ENCODE data around the gene ABHD17A. TPM values are rescaled to one million over a fixed set of nuclear protein-coding genes. Genes with fewer than 3 reads are reported as not detected.

The ABHD17A gene
- total and polyA plus RNA-seq, 8 donors, result 41.3 to 72.7 (median 56.8) TPM

GRCh38 chr19:1904860-1905109, 19.5 kb upstream of the ABHD17A start:
- Histone ChIP-seq H3K4me1 (peaks cover 9 to 73% of the 10 kb centered on the region in 2 donors), H3K4me3 (peak overlapping the region; percentile 48 to 64), H3K36me3 (peaks cover 0 to 9% of the 10 kb centered on the region in 2 donors), H3K9me3 (no peaks in the 10 kb centered on the region), H3K27me3 (no peaks in the 10 kb centered on the region), H3K27ac (peak overlapping the region; percentile 84 to 92)
- ATAC-seq, result peak; percentile 0
- intact Hi-C loops (cut with DNase I), result no loop called here
- TF ChIP-seq CTCF (IDR thresholded peaks at IDR 0.05), result no peak
- DNase-seq, result no peak

GRCh38 chr19:1902923-1903322, 17.6 kb upstream of the ABHD17A start:
- DNase-seq, result no peak
- no peak overlapping the region for H3K4me3 ChIP-seq
- peaks cover 7 to 57% of the 10 kb centered on the region in 2 donors for H3K4me1 ChIP-seq
- no peak for ATAC-seq
- no peak for TF ChIP-seq CTCF (IDR thresholded peaks at IDR 0.05)
- peak overlapping the region in 1 of 2 donors; percentile 92 for H3K27ac ChIP-seq
- intact Hi-C loops (cut with DNase I), result no loop called here
- H3K36me3 ChIP-seq, result peaks cover 0 to 5% of the 10 kb centered on the region in 2 donors
- no peaks in the 10 kb centered on the region for H3K9me3 ChIP-seq
- H3K27me3 ChIP-seq, result no peaks in the 10 kb centered on the region

- Histone ChIP-seq H3K9me3 (no peaks in the 10 kb centered on the region), H3K27me3 (no peaks in the 10 kb centered on the region), H3K4me1 (peaks cover 12 to 58% of the 10 kb centered on the region in 2 donors), H3K36me3 (no peaks in the 10 kb centered on the region), H3K4me3 (no peak overlapping the region), H3K27ac (peak overlapping the region; percentile 67 to 92)
- DNase-seq, result peak in 1 of 4 donors; percentile 83
- no peak for TF ChIP-seq CTCF (IDR thresholded peaks at IDR 0.05)
- ATAC-seq, result no peak
- intact Hi-C loops (cut with DNase I), result no loop called here
Measured at GRCh38 chr19:1901940-1902404, 16.7 kb upstream of the ABHD17A start.

GRCh38 chr19:1896508-1896907, 11.2 kb upstream of the ABHD17A start:
- no peaks in the 10 kb centered on the region for H3K36me3 ChIP-seq
- intact Hi-C loops (cut with DNase I), result no loop called here
- H3K27ac ChIP-seq, result peak overlapping the region in 1 of 2 donors; percentile 86

GRCh38 chr19:1893791-1894190, 8.5 kb upstream of the ABHD17A start:
- TF ChIP-seq CTCF (IDR thresholded peaks at IDR 0.05), result no peak
- DNase-seq, result no peak

More at GRCh38 chr19:1896508-1896907, 11.2 kb upstream of the ABHD17A start:
- DNase-seq (no peak), ATAC-seq (no peak)
- Histone ChIP-seq H3K27me3 (no peaks in the 10 kb centered on the region), H3K4me3 (no peak overlapping the region), H3K9me3 (no peaks in the 10 kb centered on the region), H3K4me1 (peaks cover 20 to 46% of the 10 kb centered on the region in 2 donors)
- TF ChIP-seq CTCF (IDR thresholded peaks at IDR 0.05), result no peak

More at GRCh38 chr19:1893791-1894190, 8.5 kb upstream of the ABHD17A start:
- Histone ChIP-seq H3K4me3 (no peak overlapping the region), H3K36me3 (no peaks in the 10 kb centered on the region), H3K27ac (no peak overlapping the region), H3K27me3 (no peaks in the 10 kb centered on the region), H3K9me3 (no peaks in the 10 kb centered on the region), H3K4me1 (peaks cover 20 to 36% of the 10 kb centered on the region in 2 donors)
- no peak for ATAC-seq
- intact Hi-C loops (cut with DNase I), result no loop called here
